Pulmonary artery endothelial cell (primary cell): ENCODE results near the gene AKAP1. TPM values are rescaled to one million over a fixed set of nuclear protein-coding genes. Genes with fewer than 3 reads are reported as not detected.
A peak's percentile ranks its signal among the peaks of the same experiment; 100 is the strongest.

Source experiments
- DNase-seq: peaks from one replicate; pipeline ENCODE4 v3.0.0-alpha.2; 2011; ENCODE audit warnings: low read depth, low spot score
- total RNA-seq: library from RNA; depleted of rRNA; stranded (reverse); fragments of >200 nt; gene quantifications from 2 replicates; pipeline ENCODE4 v1.2.3, GENCODE V29; 2014

AKAP1 gene
- total RNA-seq, 1 donor from 2014 or later, result 31.0 TPM

- DNase-seq, result peak; percentile 26
These were observed 45.8 kb downstream of the AKAP1 start for GRCh38 chr17:57130708-57131461.

DNA sequence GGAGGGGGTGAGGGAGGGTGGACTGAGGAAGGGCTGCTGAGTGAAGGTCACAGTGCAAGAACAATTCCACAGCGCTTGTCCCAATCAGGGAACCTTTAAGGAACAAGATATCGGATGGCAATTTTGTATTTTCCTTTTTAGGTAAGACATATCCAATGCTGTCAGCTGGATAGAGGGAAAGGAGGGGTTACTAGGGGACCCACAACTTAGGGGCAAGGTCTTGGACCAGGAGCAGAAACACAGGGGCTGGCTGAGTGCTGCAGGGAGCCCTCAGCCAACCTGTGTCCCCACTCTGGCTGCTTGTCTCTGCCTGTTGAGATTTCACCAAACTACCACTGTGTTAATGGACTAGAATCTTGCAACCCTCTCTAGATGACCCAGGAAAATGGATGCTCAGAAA is 47.6 kb downstream of the AKAP1 start:
- no peak for DNase-seq

- no peak for DNase-seq
These were observed 48.4 kb downstream of the AKAP1 start for GRCh38 chr17:57133486-57133885.

DNA sequence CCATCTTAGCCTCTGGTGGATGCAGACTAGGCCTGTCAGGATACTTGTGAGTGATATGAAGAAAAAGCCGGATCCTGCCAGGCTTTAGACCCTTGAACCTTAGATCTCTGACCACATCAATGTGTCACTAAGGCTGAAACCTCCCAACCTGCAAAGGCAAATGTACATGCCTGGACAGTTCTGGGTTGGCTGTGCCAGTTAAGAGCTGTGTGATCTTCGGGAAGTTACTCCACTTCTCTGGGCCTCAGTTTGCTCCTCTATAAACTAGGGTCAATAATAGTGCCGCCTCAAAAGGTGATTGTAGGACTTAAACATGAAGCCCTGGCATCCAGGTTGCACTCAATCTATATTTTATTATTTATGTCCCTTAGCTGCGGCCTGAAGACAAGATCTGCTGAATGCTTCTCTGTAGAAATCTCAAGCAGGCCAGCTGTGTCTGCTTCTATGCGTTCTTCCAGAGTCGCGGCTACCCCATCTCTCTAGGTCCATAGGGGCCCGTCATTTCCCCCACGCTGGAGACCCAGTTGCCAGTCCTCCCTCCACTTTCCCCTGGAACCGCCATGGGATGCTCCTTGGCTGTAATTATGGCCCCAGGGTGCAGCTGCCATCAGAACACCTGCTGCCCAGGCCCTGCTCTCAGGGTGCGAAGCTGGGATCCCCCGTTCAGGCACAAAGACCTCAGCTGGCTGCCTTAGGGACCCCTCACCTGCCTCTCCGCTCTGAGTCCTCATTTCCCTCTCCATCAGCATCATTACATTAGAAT is 50.2 kb downstream of the AKAP1 start:
- no peak for DNase-seq

DNA sequence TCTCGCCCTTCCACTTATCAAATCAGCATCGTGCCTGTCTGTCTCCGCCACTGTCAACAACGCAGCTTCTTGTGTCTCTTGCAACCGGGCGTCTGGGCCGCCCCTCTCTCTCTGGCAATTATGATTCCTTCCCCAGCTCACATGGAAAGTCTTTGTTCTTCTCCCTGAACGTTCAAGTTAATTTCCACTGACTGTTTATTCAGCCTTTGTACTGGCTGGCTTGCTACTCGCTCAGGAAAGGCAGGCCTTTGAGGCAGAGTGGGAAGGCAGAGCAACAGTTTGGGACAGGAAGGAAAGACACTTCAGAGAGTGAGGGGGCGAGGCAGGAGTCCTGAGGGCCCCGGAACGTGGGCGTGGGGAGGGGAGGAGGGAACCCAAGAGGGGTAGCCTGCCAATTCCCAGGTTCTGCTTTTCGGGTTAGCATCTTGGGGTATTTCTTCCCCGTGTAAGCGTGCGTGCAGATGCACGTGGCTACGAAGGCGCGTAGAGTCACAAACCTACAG is 50.8 kb downstream of the AKAP1 start:
- no peak for DNase-seq

GRCh38 chr17:57136355-57136754 is 51.3 kb downstream of the AKAP1 start:
- no peak for DNase-seq

GRCh38 chr17:57138030-57138911 is 53.2 kb downstream of the AKAP1 start:
- no peak for DNase-seq

- no peak for DNase-seq
These were observed 54.0 kb downstream of the AKAP1 start for GRCh38 chr17:57138956-57139576.

- DNase-seq, result no peak
These were observed 55.3 kb downstream of the AKAP1 start for GRCh38 chr17:57140316-57140715.

GRCh38 chr17:57142925-57143324 is 57.9 kb downstream of the AKAP1 start:
- DNase-seq, result no peak

DNA sequence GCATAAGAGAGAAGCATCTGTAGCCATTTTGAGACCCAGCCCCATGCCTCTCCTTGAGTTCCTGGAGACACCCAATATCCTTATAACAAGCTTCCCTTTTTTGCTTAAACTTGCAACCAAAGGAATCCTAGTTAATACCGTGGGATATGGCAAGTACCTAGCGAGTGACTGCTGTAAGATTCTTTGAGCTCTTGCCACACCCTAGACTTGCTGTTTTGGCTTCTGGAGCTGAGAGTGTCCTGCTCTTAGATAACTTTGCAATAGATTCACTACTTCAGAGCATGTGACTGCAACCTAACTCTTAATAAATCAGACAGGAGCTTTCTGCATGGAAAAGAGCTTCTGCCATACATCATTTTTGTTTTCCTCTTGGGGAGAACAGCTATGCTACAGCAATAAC is 58.3 kb downstream of the AKAP1 start:
- DNase-seq, result no peak

GRCh38 chr17:57143919-57144318 is 58.9 kb downstream of the AKAP1 start:
- no peak for DNase-seq

GRCh38 chr17:57144567-57144966 is 59.5 kb downstream of the AKAP1 start:
- DNase-seq, result no peak

- DNase-seq, result no peak
These were observed 60.3 kb downstream of the AKAP1 start for GRCh38 chr17:57145347-57145746.

DNA sequence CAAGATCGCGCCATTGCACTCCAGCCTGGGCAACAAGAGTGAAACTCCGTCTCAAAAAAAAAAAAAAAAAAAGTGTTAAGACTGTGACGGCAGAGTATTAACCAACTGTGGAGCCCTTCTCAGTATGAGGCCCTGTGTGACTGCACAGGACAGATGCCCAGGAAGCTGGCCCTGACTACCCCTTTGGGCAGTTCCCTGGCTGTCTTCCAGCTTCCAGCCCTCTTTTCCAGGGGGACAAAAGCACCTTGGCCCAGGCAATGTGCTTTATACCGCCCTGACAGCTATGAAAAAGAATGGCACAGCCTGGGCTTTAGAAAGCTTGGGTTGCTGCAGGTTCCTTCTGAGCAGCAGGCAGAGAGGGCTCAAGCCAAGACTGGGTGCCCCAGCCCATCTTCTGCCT is 61.2 kb downstream of the AKAP1 start:
- no peak for DNase-seq

- no peak for DNase-seq
These were observed 66.8 kb downstream of the AKAP1 start for GRCh38 chr17:57151798-57152197.

DNA sequence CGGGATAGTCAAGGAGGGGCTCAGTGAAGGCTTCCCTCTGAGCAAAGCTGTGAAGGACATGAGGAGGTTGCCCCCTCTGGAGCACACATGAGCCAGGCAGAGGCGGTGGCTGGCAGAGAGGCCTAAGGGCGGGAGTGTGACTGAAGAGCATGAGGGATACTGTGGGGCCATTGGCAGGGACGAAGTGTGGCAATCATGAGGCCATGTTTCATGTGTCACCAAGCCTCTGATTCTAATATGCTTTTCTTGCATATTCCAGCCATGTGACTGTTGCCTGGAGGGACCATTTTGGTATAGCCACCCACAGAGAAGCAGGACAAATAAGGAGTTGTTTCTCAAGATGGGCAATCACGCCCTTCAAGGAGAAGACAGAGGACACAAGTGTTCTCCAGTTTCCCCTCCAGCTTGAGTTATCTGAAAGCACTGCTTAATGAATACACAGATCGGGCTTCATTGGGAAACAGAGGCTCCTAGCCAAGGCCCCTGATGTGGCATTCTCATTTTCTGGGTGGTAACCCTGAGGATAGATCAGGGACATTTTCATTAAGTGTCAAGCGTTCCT is 68.0 kb downstream of the AKAP1 start:
- no peak for DNase-seq

DNA sequence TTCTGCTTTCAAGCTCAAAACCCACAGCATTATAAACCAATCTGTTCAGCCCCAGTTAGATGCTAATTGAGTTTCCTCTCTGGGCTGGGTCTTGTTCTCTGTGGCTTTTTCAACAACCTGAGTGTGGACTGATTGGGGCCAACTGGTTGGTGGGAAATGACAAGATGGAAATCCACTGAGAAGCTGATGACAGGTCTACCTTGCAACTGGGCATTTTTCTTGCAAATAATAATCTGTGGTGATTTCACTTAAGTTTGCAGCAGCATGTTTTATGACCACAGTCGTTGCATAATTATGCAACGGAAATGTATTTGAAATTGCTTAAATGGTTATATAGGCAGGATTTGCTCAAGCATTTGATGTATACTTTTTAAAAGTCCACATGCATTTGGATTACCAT is 69.9 kb downstream of the AKAP1 start:
- no peak for DNase-seq

DNA sequence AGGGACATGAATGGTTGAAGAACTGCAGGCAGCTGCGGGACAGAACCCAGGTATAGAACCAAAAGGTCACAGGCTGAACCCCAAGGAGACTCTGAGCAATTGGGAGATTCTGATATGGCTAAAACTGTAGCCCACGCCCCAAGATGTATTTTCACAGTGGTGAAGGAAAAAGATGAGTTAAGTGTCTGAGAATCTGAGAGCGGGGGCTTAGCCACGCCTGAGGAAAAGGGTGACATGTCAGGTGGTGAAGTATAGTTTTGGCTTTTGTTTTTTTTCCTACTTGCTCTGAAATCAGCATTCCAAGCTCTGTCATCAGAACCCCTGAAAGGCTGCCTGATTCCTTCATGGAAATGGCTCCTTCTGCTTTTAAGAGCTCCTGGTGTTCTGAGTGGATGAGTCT is 73.3 kb downstream of the AKAP1 start:
- DNase-seq, result no peak

GRCh38 chr17:57158795-57159194 is 73.7 kb downstream of the AKAP1 start:
- no peak for DNase-seq

- DNase-seq, result no peak
These were observed 75.6 kb downstream of the AKAP1 start for GRCh38 chr17:57160624-57161023.
